Upper lobe of left lung (tissue), 6 donors: ENCODE measurements around the gene PEPD. TPM values are rescaled to one million over a fixed set of nuclear protein-coding genes. Genes with fewer than 3 reads are reported as not detected.

Experiments
- ATAC-seq, 2 donors: fragments of 200-7000 bp; cut with Tn5 transposase; one replicate each; pipeline ENCODE4 v1.9.1; 2022; ENCODE audit warnings: mild to moderate bottlenecking in 2 of 2, moderate library complexity in 2 of 2; ENCODE audit not compliant: low FRiP score in 2 of 2
- DNase-seq, 2 donors: peaks; one replicate each; pipeline ENCODE4 v3.0.0-alpha.2; 2019 to 2020
- H3K27ac ChIP-seq, 4 donors: fragments of 200-600 bp; sonication (generic); one replicate each; pipeline ENCODE4 v1.5.1; 2016 to 2019
- H3K27me3 ChIP-seq, 4 donors: fragments of 200-600 bp; sonication (generic); one replicate each; pipeline ENCODE4 v1.5.1; 2017 to 2019
- H3K36me3 ChIP-seq, 4 donors: fragments of 200-600 bp; sonication (generic); one replicate each; pipeline ENCODE4 v1.5.1; 2016 to 2019
- H3K4me1 ChIP-seq, 4 donors: fragments of 200-600 bp; sonication (generic); one replicate each; pipeline ENCODE4 v1.5.1; 2018 to 2019
- H3K4me3 ChIP-seq, 4 donors: fragments of 200-600 bp; sonication (generic); one replicate each; pipeline ENCODE4 v1.5.1; 2017 to 2019; ENCODE audit warnings: mild to moderate bottlenecking in 2 of 4, moderate library complexity in 1 of 4
- H3K9me3 ChIP-seq, 4 donors: fragments of 200-600 bp; sonication (generic); one replicate each; pipeline ENCODE4 v1.5.1; 2018 to 2019
- EP300 ChIP-seq, 4 donors: sonication (generic); formaldehyde crosslinking; IDR thresholded peaks; one replicate each; pipeline ENCODE4 v1.5.1; 2017; ENCODE audit warnings: antibody characterized with exemption in 4 of 4, control low read depth in 2 of 4
- POLR2A ChIP-seq, 4 donors: fragments of 450-650 bp; IDR thresholded peaks; one replicate each; pipeline ENCODE4 v1.5.1; 2016 to 2017; ENCODE audit warnings: antibody characterized with exemption in 4 of 4, mild to moderate bottlenecking in 2 of 4
- POLR2AphosphoS5 ChIP-seq, 2 donors: sonication (generic); formaldehyde crosslinking; IDR thresholded peaks; one replicate each; pipeline ENCODE4 v1.5.1; 2017; ENCODE audit warnings: antibody characterized with exemption in 2 of 2
- WGBS, 2 donors: methylation state at CpG; one replicate each; pipeline ENCODE4 v1.1.5; 2017 to 2018; 5-methylcytosine and 5-hydroxymethylcytosine counted together
- total RNA-seq, 6 donors: library from RNA; depleted of rRNA in 4 of 6; stranded (reverse); fragments of >200 nt in 4 of 6; gene quantifications; one replicate each; pipeline versions ENCODE4 v1.1.0 to v1.2.1, GENCODE V29; 2016 to 2021
- TF ChIP-seq, protein P1 (sequence below), 6 experiments: fragments of 450-650 bp in 4 of 6; fragments of 200-600 bp in 2 of 6; sonication (generic) in 2 of 6; IDR thresholded peaks; one replicate each; pipeline ENCODE4 v1.5.1; 2016 to 2019; ENCODE audit warnings: antibody characterized with exemption in 6 of 6
- donor health status: DM: no; HTN: no; CAD: no; lungs with moderate emphysema.
- donor health status: DM: no; HTN: yes; CAD: no; lungs with severe emphysema.

The PEPD gene
- total RNA-seq, 6 donors from 2014 or later = 30.4 to 106 (median 80.6) TPM

DNA sequence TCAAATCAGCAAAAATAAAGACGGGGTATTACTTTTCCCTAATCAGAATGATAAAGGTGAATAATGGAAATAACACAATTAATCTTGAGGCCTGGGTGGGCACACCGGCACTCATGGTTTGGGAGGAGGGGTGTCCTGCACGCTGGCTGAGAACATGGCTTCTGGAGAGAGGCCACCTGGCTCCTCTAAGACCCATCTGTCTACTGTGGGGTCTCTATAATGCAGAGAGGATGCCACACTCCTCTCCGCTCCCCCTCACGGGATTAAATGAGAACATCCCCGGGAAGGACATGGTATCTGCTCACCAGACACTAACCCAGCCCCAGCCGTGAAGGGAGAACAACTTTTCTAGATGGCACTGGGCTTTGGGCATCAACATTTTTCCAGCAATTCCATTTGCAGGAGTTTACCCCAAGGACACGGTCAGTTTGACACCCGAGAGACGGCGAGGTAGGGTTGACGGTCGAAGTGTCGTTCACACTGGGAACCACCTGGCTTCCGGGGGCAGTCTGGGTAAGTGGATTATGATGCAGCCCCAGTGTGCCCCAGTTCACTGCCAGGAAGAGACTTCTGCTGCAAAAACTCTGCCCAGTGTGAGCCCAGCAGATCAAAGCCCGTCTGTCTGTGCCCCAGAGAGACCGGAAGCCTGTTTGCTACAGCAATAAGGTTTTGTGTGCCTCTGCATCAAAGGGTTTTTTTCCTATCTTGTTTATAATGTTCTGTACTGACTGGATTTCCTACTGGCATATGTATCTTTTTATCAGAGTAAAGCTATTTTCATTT is 91.5 kb downstream of the PEPD start:
- no peak overlapping the region for H3K27ac ChIP-seq
- WGBS, 2 donors = 74 to 80% methylated on average over 11 to 17 of the region's 17 CpGs
- H3K9me3 ChIP-seq = no peaks in the 10 kb centered on the region
- ATAC-seq (no peak), DNase-seq (no peak)
- H3K4me1 ChIP-seq = no peaks in the 10 kb centered on the region
- H3K27me3 ChIP-seq = no peaks in the 10 kb centered on the region
- H3K4me3 ChIP-seq = no peak overlapping the region
- H3K36me3 ChIP-seq = no peaks in the 10 kb centered on the region
- no peak for TF ChIP-seq POLR2AphosphoS5 (IDR thresholded peaks at IDR 0.05)
- no peak for TF ChIP-seq EP300 (IDR thresholded peaks at IDR 0.05)
- TF ChIP-seq, protein P1, sequence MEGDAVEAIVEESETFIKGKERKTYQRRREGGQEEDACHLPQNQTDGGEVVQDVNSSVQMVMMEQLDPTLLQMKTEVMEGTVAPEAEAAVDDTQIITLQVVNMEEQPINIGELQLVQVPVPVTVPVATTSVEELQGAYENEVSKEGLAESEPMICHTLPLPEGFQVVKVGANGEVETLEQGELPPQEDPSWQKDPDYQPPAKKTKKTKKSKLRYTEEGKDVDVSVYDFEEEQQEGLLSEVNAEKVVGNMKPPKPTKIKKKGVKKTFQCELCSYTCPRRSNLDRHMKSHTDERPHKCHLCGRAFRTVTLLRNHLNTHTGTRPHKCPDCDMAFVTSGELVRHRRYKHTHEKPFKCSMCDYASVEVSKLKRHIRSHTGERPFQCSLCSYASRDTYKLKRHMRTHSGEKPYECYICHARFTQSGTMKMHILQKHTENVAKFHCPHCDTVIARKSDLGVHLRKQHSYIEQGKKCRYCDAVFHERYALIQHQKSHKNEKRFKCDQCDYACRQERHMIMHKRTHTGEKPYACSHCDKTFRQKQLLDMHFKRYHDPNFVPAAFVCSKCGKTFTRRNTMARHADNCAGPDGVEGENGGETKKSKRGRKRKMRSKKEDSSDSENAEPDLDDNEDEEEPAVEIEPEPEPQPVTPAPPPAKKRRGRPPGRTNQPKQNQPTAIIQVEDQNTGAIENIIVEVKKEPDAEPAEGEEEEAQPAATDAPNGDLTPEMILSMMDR (IDR thresholded peaks at IDR 0.05) = no peak
- TF ChIP-seq POLR2A (IDR thresholded peaks at IDR 0.05) = no peak

DNA sequence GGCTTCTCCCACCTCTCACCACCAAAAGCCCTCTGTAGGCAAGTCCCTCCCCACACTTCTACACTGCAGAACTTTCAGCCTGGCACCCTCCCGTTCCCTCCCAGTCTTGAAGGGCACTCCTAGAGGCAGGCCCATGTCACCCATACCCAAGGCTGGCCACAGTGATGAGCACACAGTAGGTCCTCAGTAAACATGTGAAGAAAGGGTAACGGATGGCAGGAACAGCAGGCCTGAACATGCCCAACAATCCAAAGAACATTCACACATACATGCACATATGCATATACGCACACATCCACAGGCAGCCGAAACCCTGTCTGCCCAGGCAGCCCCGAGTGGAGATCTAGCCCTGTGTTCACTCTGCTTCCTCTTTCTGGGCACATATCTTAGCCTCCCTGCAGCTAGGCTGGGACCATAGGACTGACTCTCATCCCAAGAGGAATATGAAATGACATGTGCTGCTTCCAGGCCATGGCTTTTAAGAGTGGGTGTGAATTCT is 92.9 kb downstream of the PEPD start:
- 93% methylated on average over 2 to 5 of the region's 5 CpGs for WGBS, 2 donors
- TF ChIP-seq POLR2AphosphoS5 (IDR thresholded peaks at IDR 0.05) (no peak), POLR2A (IDR thresholded peaks at IDR 0.05) (no peak), EP300 (IDR thresholded peaks at IDR 0.05) (no peak)
- TF ChIP-seq, protein P1 (IDR thresholded peaks at IDR 0.05) = no peak
- peak in 1 of 2 donors; percentile 12 for ATAC-seq
- DNase-seq = no peak
- H3K27me3 ChIP-seq = no peaks in the 10 kb centered on the region
- H3K4me1 ChIP-seq = no peaks in the 10 kb centered on the region
- H3K4me3 ChIP-seq = no peak overlapping the region
- no peaks in the 10 kb centered on the region for H3K36me3 ChIP-seq
- H3K9me3 ChIP-seq = no peaks in the 10 kb centered on the region
- no peak overlapping the region for H3K27ac ChIP-seq

DNA sequence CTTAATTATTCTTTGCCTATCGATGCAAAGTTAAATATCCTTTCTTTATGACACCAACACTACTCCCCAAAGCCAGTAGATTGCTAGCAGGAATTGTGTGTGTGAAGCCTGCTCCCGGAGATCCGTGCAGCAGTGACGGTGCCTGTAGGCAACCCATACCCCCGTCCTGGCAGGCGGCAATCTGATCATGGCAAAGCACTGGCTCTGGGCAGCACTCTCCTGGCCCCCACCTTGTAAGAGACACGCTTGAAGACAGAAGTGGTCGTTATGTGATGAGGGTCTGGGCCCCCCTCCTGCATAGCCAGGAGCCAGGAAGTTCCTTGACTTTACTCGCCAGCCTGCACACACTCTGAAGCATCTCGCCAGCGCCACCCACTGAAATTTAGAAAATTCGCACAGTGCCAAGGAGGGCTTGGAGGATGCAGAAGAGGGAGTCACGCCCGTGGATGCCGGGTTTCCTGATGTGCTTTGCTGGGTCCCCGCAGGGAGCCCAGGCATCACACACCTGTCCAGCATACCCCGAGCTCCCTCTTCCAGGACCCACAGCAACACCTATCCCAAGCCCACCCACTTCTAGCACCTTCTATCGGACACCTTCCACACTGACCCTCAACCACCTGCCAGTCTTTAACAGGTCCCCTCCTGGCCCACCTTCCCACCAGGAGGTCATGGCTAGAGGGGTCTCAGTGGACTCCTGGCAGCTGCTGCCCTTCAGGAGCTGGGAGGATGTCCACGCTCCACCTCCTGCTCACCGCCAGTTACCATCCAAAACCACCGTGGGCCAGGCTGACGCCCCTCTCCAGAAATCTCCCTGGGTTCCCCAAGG is 93.6 kb downstream of the PEPD start:
- H3K4me1 ChIP-seq = no peaks in the 10 kb centered on the region
- TF ChIP-seq POLR2A (IDR thresholded peaks at IDR 0.05) (no peak), POLR2AphosphoS5 (IDR thresholded peaks at IDR 0.05) (no peak), EP300 (IDR thresholded peaks at IDR 0.05) (no peak)
- TF ChIP-seq, protein P1 (IDR thresholded peaks at IDR 0.05) = no peak
- no peaks in the 10 kb centered on the region for H3K36me3 ChIP-seq
- no peak overlapping the region for H3K27ac ChIP-seq
- WGBS, 2 donors = 92% methylated on average over 21 to 22 of the region's 22 CpGs
- H3K9me3 ChIP-seq = no peaks in the 10 kb centered on the region
- H3K4me3 ChIP-seq = no peak overlapping the region
- DNase-seq (no peak), ATAC-seq (no peak)
- no peaks in the 10 kb centered on the region for H3K27me3 ChIP-seq

DNA sequence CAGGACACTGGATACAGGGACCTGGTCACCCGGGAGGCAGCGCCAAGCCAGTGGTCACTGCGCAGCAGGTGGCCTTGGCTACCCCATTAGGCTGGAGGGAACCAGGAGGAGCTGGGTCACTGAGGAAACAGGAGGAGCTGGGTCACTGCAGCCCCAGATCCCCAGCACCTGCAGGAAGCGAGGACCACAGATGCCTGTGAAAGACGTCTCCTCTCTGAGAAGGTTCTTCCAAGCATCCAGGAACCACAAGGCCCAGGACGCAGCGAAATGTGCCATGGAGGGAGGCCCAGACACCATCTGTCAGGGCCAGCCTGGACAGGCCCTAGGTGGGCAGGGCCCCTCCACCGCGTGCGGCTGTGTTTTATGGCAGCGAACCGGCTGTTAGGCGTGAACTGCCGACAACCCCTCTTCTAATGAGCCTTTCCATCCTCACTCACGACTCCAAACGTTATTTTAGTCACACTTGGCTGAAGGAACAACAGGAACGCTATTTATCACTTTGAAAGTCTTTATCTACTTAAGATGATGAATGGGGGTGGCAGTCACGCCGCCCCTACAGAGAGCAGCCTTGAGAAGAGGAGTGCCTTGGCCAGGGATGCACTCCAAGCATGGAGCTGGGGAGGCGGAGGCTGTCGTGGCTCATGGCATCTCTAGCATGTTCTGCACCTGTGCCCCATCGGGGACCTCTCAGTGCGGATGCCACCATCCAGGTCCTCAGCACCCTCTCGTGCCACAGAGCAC is 94.8 kb downstream of the PEPD start:
- no peak overlapping the region for H3K4me3 ChIP-seq
- H3K27me3 ChIP-seq = no peaks in the 10 kb centered on the region
- no peaks in the 10 kb centered on the region for H3K4me1 ChIP-seq
- 87 to 93% methylated on average over 19 to 24 of the region's 24 CpGs for WGBS, 2 donors
- DNase-seq = peak in 1 of 2 donors; percentile 48
- H3K9me3 ChIP-seq = no peaks in the 10 kb centered on the region
- ATAC-seq = no peak
- H3K36me3 ChIP-seq = no peaks in the 10 kb centered on the region
- TF ChIP-seq, protein P1 (IDR thresholded peaks at IDR 0.05) = no peak
- TF ChIP-seq EP300 (IDR thresholded peaks at IDR 0.05) = no peak
- no peak for TF ChIP-seq POLR2A (IDR thresholded peaks at IDR 0.05)
- no peak for TF ChIP-seq POLR2AphosphoS5 (IDR thresholded peaks at IDR 0.05)
- H3K27ac ChIP-seq = no peak overlapping the region
